HG02885 (cell line): Measurements from ENCODE around the gene STOML1.

Experiments
- ATAC-seq: cut with Tn5 transposase; IDR thresholded peaks from one replicate; pipeline ENCODE4 v1.9.1; 2021; ENCODE audit warnings: mild to moderate bottlenecking; ENCODE audit not compliant: unreplicated experiment, poor library complexity

STOML1 gene

DNA sequence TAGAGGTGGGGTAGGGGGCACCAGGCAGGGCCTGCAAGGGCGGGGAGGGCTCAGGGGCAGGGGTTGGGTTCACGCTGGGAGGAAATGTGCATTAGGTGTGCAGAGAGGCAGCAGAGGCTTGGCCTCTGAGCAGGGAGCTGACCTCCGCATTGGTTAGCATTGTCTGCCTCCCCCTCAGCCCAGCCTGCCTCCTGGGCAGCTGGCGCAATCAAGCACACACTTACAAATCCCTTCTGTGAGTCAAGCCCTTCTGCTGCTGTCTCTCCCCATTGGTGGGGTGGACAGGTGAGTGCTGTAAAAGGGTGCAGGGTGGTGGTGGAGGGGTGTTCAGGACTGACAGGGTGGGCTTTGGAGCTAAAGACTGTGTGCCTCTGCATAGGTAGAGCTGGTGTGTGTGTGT is 56.5 kb downstream of the STOML1 start:
- no peak for ATAC-seq

DNA sequence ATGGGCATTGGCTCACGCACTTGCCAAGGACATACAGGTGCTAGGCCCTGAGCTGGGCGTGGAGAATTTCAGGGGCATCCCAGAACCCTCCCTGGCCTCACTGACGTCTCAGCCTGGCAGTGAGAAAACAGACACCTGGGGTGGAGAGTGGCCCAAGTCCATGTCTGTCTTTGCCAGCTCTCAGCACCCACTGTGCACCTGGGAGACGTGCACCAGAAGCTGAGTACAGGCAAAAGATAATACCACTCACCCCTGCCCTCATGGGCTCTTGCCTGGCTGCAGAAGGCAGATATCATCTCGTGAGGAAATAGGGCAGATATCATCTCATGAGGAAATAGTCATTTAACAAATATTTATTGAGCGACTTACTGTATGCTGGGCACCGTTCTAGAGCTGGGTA is 57.8 kb downstream of the STOML1 start:
- ATAC-seq = no peak

DNA sequence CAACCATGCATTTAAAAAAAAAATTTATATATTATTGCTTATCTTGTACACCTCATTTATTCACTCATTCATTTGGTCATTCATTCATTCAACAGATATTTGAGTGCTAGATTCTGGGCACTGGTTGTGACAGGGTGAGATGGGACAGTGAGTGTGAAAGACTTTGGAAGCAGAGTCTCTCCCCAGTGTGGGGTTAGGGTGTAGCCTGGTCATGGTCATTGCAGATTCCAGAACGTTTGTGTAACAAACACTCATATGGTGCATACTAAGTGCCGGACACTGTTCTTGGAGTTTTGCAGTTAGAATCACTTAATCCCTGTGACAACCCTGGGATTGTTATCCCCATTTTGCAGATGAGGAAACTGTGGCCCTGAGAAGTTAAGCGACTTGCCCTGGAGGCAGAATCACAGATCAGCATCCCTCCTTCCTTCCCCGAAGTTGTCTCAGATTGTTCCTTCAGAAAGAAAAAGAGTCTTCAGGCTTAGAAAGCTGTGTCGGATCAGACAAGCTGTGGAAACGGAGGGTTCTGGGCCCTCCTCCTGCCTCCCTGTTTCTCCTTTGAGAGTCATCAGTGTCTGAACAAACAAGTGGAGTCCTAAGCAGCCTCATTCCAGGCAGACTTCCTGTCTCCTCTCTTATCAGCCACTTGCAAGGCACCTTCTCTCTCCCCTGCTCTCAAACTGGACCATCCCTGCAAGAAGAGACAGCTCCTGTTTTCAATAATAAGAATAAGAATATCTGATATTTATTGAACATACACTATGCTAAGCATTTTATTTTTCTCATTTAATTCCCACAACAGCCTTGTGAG is 59.5 kb downstream of the STOML1 start:
- no peak for ATAC-seq

DNA sequence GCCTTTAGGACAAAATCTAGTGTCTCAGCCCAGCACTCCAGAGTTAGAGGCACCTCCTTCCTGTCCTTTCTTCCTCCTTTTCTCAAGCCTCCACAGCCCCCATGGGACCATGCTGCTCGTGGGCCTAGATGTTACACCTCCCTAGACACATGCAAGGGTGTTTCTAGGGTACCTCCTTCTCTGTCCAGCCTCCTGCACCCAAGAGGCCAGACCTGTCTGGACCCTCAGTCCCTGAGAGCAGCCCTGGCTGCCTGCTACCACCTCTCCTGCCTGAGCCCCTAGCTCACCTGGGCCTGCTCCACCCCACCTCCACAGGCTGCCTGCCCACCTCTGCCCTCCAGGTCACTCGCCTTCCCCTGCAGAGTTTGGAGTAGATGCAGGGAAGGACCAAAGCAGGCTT is 60.7 kb downstream of the STOML1 start:
- ATAC-seq = no peak

DNA sequence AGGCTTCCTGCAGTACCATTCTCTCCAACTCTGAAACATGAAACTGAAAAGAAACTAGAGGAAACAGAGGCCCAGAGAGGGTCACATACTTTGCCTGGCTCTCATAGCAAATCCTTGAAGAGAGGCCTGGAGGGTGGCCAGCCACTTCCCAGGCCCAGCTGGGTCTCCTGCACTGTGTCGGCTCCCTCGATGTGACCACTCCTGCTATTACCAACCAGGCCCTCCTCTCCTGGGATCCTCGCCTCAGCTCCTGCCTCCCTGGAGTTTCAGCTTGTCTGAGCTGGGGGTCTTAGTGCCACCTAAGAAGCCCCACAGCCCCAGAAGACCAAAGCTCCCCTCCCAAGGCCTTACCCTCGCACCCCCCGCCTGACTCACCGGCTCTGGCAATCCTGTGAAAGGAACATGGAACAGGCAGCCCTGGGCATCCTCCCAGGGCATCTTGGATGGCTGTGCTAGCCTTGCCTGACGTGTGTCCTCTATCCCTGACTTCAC is 61.3 kb downstream of the STOML1 start:
- no peak for ATAC-seq

DNA sequence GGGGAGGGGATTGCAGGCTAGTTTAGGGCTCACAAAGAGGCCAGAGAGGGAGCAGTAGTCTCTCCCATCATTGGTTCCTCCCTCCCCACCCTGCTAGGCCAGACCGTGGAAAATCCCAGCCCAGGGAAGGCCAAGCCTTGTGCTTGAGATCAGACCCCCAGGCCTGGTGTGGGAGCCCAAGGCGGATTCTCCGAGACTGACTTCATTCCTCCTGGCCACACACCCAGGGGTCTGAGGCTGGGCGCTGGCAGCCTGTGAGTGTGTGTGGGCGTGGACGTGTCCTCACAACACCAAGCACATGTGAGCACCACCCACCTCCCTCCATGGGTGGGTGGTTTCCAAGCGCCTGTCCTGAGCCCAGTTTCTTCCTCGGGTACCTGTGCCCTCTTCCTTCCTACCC is 61.7 kb downstream of the STOML1 start:
- no peak for ATAC-seq

DNA sequence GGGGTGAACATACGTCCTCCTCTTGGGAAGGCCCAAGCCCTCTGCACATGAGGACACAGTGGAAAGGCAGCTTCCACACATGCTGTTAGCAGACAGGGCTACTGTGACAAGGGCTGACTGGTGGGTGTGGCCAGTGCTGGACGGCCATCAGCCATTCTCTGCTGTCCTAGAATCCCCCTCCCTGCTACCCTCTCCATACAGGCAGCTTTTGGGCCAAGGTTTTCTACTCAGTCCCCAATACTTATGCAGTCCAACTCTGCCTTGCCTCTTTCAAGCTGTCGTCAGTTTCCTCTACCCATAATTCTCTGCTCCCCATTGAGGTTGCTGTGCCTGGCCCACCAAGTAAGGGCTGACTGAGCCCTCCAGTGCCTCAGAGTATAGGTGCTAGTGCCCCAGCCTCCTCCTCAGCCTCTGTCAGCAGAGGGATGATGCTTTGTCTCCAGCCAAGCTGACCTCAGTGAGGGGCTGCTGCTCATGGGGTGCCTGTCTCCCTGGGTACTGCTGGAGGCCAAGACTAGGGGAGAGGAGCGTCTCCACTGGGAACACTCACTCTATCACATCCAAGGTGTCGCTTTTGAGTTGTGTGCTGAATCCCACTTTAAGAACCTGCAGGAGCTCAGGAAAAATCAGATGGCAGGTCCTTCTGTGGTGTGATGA is 63.0 kb downstream of the STOML1 start:
- no peak for ATAC-seq
